ENCODE results near the gene ABHD12B. TPM values are rescaled to one million over a fixed set of nuclear protein-coding genes. Genes with fewer than 3 reads are reported as not detected.

ABHD12B gene
- polyA plus RNA-seq, 1 of the 3 experiments (the other 2 are of a cell fraction), result not detected

- Histone ChIP-seq H3K9ac (no peak overlapping the region), H3K4me3 (ENCODE audit: low read depth in 2 of 2, low read length in 1 of 2) (no peak overlapping the region; a peak in 1 of 4 replicates), H3K4me2 (no peak overlapping the region), H3K36me3 (replicated peaks in 1 of 2; ENCODE audit: control insufficient read depth in 1 of 2, insufficient read depth in 2 of 2, low read length in 1 of 2) (peaks cover 23 to 46% of the 10 kb centered on the region in 2 experiments), H3K27ac (ENCODE audit: low read depth in 2 of 2, low read length in 1 of 2) (peak overlapping the region; percentile 17 to 28; a peak in 3 of 4 replicates), H3F3A (replicated peaks; ENCODE audit: insufficient read depth) (peaks cover 5% of the 10 kb centered on the region), H3K4me1 (ENCODE audit: control insufficient read depth in 1 of 2, insufficient read depth in 2 of 2, low read depth in 1 of 2, low read length in 1 of 2) (peaks cover 0 to 6% of the 10 kb centered on the region in 2 experiments; a peak in 2 of 4 replicates), H2AFZ (ENCODE audit: low read depth) (no peak overlapping the region), H3K79me2 (ENCODE audit: insufficient read depth) (no peaks in the 10 kb centered on the region), H3K9me2 (no peaks in the 10 kb centered on the region), H4K20me1 (ENCODE audit: insufficient read depth) (no peaks in the 10 kb centered on the region), H3K9me3 (no peaks in the 10 kb centered on the region), H3K27me3 (ENCODE audit: insufficient read depth) (no peaks in the 10 kb centered on the region)
- TF ChIP-seq, protein P1, sequence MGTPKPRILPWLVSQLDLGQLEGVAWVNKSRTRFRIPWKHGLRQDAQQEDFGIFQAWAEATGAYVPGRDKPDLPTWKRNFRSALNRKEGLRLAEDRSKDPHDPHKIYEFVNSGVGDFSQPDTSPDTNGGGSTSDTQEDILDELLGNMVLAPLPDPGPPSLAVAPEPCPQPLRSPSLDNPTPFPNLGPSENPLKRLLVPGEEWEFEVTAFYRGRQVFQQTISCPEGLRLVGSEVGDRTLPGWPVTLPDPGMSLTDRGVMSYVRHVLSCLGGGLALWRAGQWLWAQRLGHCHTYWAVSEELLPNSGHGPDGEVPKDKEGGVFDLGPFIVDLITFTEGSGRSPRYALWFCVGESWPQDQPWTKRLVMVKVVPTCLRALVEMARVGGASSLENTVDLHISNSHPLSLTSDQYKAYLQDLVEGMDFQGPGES (IDR thresholded peaks at IDR 0.05; ENCODE audit: low read depth, low read length), result no peak
- ChIA-PET POLR2A (no interaction called here), CTCF (interaction anchor here (1.7 to 2.8 kb wide), 2 partner anchors 12 to 22 kb away, joined by 4 to 8 read pairs; partner anchors contain the start of gene PYGL)
- DNase-seq, result no peak
- 77% methylated on average over 4 of the region's 4 CpGs for WGBS (ENCODE audit: low lambda C conversion rate)
Measured at GRCh38 chr14:50932592-50933495, 61.0 kb downstream of the ABHD12B start.

DNA sequence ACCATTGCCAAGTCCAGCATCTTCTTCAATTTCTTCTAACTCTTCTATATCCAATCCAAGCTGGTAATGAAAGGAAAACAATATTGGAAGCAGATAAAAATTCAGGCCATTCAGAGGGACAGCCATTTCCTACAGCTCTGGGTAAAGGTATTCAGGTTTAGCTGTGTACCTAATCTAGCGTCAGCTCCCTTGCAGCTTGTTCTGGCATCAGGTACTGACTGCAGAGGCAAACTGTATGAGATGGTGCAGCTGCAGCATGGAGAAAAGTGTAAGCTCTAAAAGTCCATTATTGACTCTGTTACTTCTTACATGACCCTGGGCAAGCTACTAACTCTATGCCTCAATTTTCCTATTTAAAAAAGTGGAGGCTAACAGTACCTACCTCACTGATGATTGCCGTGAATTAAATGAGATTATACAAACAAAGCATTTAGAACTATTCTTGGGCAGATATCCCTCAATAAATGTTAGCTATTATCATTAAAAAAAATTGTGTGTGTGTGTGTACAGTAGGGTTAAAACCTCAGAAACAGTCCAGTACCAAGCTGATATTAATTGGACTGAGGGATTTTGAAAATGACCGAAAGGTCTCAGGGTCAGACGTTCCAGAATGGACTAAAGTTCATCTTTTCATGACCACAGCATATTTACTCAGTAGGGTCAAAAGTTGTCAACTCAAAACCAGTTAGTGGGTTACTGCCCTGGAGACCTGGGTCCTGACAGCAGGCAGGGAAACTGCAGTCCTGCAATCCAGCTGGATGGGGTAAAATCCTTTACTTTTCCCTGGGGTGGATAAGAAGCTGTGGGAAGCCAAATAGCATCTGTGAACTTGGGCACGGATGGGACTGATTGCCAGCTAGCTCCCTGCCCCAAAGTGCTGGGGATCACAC, 63.5 kb downstream of the ABHD12B start:
- H3K4me1 ChIP-seq (ENCODE audit: control insufficient read depth in 1 of 2, insufficient read depth in 2 of 2, low read depth in 1 of 2, low read length in 1 of 2), result peaks cover 0 to 6% of the 10 kb centered on the region in 2 experiments; a peak in 2 of 4 replicates
- no peak overlapping the region for H3K9ac ChIP-seq
- H3K9me2 ChIP-seq, result no peaks in the 10 kb centered on the region
- H3K27ac ChIP-seq (ENCODE audit: low read depth in 2 of 2, low read length in 1 of 2), result no peak overlapping the region
- no peak overlapping the region for H3K4me3 ChIP-seq (ENCODE audit: low read depth in 2 of 2, low read length in 1 of 2)
- no peak overlapping the region for H3K4me2 ChIP-seq
- TF ChIP-seq EZH2phosphoT487 (IDR thresholded peaks at IDR 0.05; ENCODE audit: borderline replicate concordance, low read depth) (no peak), RAD21 (IDR thresholded peaks at IDR 0.05; ENCODE audit: low read length) (no peak), GATA2 (CRISPR knock-in tag; IDR thresholded peaks at IDR 0.05) (no peak), RXRA (IDR thresholded peaks at IDR 0.05; ENCODE audit: borderline replicate concordance, low read depth) (no peak), FOSL2 (IDR thresholded peaks at IDR 0.05; ENCODE audit: borderline replicate concordance, low read depth) (no peak)
- no peaks in the 10 kb centered on the region for H3K79me2 ChIP-seq (ENCODE audit: insufficient read depth)
- peaks cover 11% of the 10 kb centered on the region for H3F3A ChIP-seq (replicated peaks; ENCODE audit: insufficient read depth)
- DNase-seq, result no peak
- ChIA-PET POLR2A (no interaction called here), CTCF (no interaction called here)
- no peaks in the 10 kb centered on the region for H3K9me3 ChIP-seq
- peaks cover 12 to 30% of the 10 kb centered on the region in 2 experiments for H3K36me3 ChIP-seq (replicated peaks in 1 of 2; ENCODE audit: control insufficient read depth in 1 of 2, insufficient read depth in 2 of 2, low read length in 1 of 2)
- WGBS (ENCODE audit: low lambda C conversion rate), result 67% methylated on average over 5 of the region's 5 CpGs
- H2AFZ ChIP-seq (ENCODE audit: low read depth), result no peak overlapping the region
- no peaks in the 10 kb centered on the region for H3K27me3 ChIP-seq (ENCODE audit: insufficient read depth)
- no peaks in the 10 kb centered on the region for H4K20me1 ChIP-seq (ENCODE audit: insufficient read depth)
